K562 (cell line): ENCODE data around the gene DMXL1.

Source experiments
- CREB1 ChIP-seq, 2 experiments: sonication (generic) in 1 of 2; formaldehyde crosslinking in 1 of 2; IDR thresholded peaks; 2 replicates each; pipeline versions ENCODE4 v1.6.1 to v1.8.0; 2012 to 2022; ENCODE audit warnings: inconsistent platforms in 1 of 2, mild to moderate bottlenecking in 1 of 2, missing genetic modification reagents in 1 of 2, moderate library complexity in 1 of 2
- CTCF ChIP-seq, 3 experiments: IDR thresholded peaks in 2 of 3; conservative IDR thresholded peaks in 1 of 3; 2 replicates each; pipeline ENCODE4 v1.5.1; 2011 to 2012; ENCODE audit warnings: low read length in 3 of 3, mild to moderate bottlenecking in 3 of 3, control low read depth in 2 of 3, improper control_type of control experiment in 1 of 3, inconsistent platforms in 1 of 3, low read depth in 1 of 3, mixed read lengths in 1 of 3, moderate library complexity in 1 of 3; ENCODE audit not compliant: insufficient read depth in 2 of 3
- E2F5 ChIP-seq: sonication (generic); formaldehyde crosslinking; IDR thresholded peaks from 2 replicates; pipeline ENCODE4 v1.8.0; 2022; ENCODE audit warnings: mild to moderate bottlenecking, missing genetic modification reagents
- PCBP2 ChIP-seq: fragments of 200-400 bp; formaldehyde crosslinking; IDR thresholded peaks from 2 replicates; pipeline ENCODE4 v1.6.1; 2018; ENCODE audit warnings: low read length, low read depth, mild to moderate bottlenecking, moderate library complexity; ENCODE audit not compliant: poor library complexity, severe bottlenecking
- PHF8 ChIP-seq: fragments of 200-600 bp; sonication (generic); IDR thresholded peaks from 2 replicates; pipeline ENCODE4 v1.6.1; 2012; ENCODE audit warnings: mixed run types, mild to moderate bottlenecking, inconsistent platforms, low read length, moderate library complexity, borderline replicate concordance
- TARDBP ChIP-seq: fragments of 450-650 bp; IDR thresholded peaks from 2 replicates; pipeline ENCODE4 v1.6.1; 2016
- ZFX ChIP-seq: sonication (generic); formaldehyde crosslinking; IDR thresholded peaks from 2 replicates; pipeline ENCODE4 v1.8.0; 2022; ENCODE audit warnings: mild to moderate bottlenecking, missing genetic modification reagents, moderate library complexity
- ZNF274 ChIP-seq: IDR thresholded peaks from 2 replicates; pipeline ENCODE4 v1.6.1; 2011; ENCODE audit warnings: low read depth, mild to moderate bottlenecking, low read length, moderate library complexity, borderline replicate concordance

- TF ChIP-seq CTCF (IDR thresholded peaks at IDR 0.05 in 2 of 3, conservative IDR thresholded peaks at IDR 0.05 in 1 of 3; ENCODE audit: insufficient read depth in 2 of 3, low read depth in 1 of 3, low read length in 3 of 3) = no peak
- no peak for TF ChIP-seq ZFX (CRISPR knock-in tag)
- no peak for TF ChIP-seq TARDBP
- TF ChIP-seq PCBP2 = no peak
- no peak for TF ChIP-seq ZNF274
- no peak for TF ChIP-seq E2F5 (CRISPR knock-in tag)
- no peak for TF ChIP-seq PHF8
- no peak for TF ChIP-seq CREB1 (IDR thresholded peaks at IDR 0.05)
- no peak for TF ChIP-seq CREB1 (CRISPR knock-in tag; IDR thresholded peaks at IDR 0.05)
These were observed 97.5 kb downstream of the DMXL1 start for GRCh38 chr5:119168401-119168800.
